HepG2 (cell line): ENCODE data around the gene PPP2R5C. TPM values are rescaled to one million over a fixed set of nuclear protein-coding genes. Genes with fewer than 3 reads are reported as not detected.

Source experiments
- BHLHE40 ChIP-seq: IDR thresholded peaks from 2 replicates; pipeline ENCODE4 v1.6.1; 2011; ENCODE audit warnings: low read length, improper control_type of control experiment
- CHD4 ChIP-seq: fragments of 200-600 bp; sonication (generic); IDR thresholded peaks from 2 replicates; pipeline ENCODE4 v1.7.0; 2017; ENCODE audit warnings: mild to moderate bottlenecking, low read length, borderline replicate concordance
- GMEB2 ChIP-seq: IDR thresholded peaks from 2 replicates; pipeline ENCODE4 v1.6.1; 2016; ENCODE audit warnings: missing biosample characterization, missing genetic modification reagents, low read depth
- HOXA5 ChIP-seq: sonication (generic); formaldehyde crosslinking; IDR thresholded peaks from 2 replicates; pipeline ENCODE4 v1.4.0; 2020; ENCODE audit warnings: missing genetic modification reagents
- KLF13 ChIP-seq: sonication (generic); formaldehyde crosslinking; IDR thresholded peaks from 2 replicates; pipeline ENCODE4 v1.4.0; 2020; ENCODE audit warnings: mild to moderate bottlenecking, missing genetic modification reagents
- NR0B2 ChIP-seq: sonication (generic); formaldehyde crosslinking; IDR thresholded peaks from 2 replicates; pipeline ENCODE4 v1.4.0; 2020; ENCODE audit warnings: mild to moderate bottlenecking, missing genetic modification reagents
- RAD51 ChIP-seq: fragments of 450-650 bp; IDR thresholded peaks from 2 replicates; pipeline ENCODE4 v1.6.1; 2016; ENCODE audit warnings: borderline replicate concordance
- SP2 ChIP-seq: sonication (generic); formaldehyde crosslinking; IDR thresholded peaks from 2 replicates; pipeline ENCODE4 v1.5.1; 2020; ENCODE audit warnings: mild to moderate bottlenecking, missing genetic modification reagents
- TBP ChIP-seq: sonication (generic); formaldehyde crosslinking; IDR thresholded peaks from 2 replicates; pipeline ENCODE4 v1.5.0; 2020; ENCODE audit warnings: missing genetic modification reagents
- ZNF20 ChIP-seq: sonication (generic); formaldehyde crosslinking; IDR thresholded peaks from 2 replicates; pipeline ENCODE4 v1.4.0; 2020; ENCODE audit warnings: mild to moderate bottlenecking, moderate library complexity, missing genetic modification reagents
- ZSCAN21 ChIP-seq: sonication (generic); formaldehyde crosslinking; IDR thresholded peaks from 2 replicates; pipeline ENCODE4 v1.8.0; 2022; ENCODE audit warnings: mild to moderate bottlenecking, missing genetic modification reagents, moderate library complexity, borderline replicate concordance
- polyA plus RNA-seq, 8 experiments: library from polyadenylated mRNA; depleted of rRNA in 3 of 8; stranded (reverse) in 7 of 8; unstranded in 1 of 8; fragments of >200 nt; fragmentation: Illumina TruSeq in 4 of 8; extraction: Trizol in 4 of 8; gene quantifications; 2 replicates each; pipeline versions ENCODE4 v1.2.1 to v1.2.3, GENCODE V29; 2011 to 2016; ENCODE audit warnings: low read depth in 4 of 8, missing spikeins in 1 of 8, mixed read lengths in 1 of 8; ENCODE audit not compliant: insufficient read depth in 1 of 8
- total RNA-seq, 5 experiments: library from RNA; depleted of rRNA; stranded (reverse); fragments of >200 nt; fragmentation: Illumina TruSeq; extraction: Trizol; gene quantifications; 2 replicates each; pipeline ENCODE4 v1.2.3, GENCODE V29; 2016; ENCODE audit warnings: low read depth in 1 of 5
- TF ChIP-seq, protein P1 (sequence below): sonication (generic); formaldehyde crosslinking; IDR thresholded peaks from 2 replicates; pipeline ENCODE4 v1.4.0; 2020; ENCODE audit warnings: missing genetic modification reagents, mild to moderate bottlenecking, borderline replicate concordance
- TF ChIP-seq, protein P2 (sequence below): sonication (generic); formaldehyde crosslinking; IDR thresholded peaks from 2 replicates; pipeline ENCODE4 v1.8.0; 2022; ENCODE audit warnings: missing genetic modification reagents, mild to moderate bottlenecking, moderate library complexity, borderline replicate concordance
- TF ChIP-seq, protein P3 (sequence below): sonication (generic); formaldehyde crosslinking; IDR thresholded peaks from 2 replicates; pipeline ENCODE4; 2020; ENCODE audit warnings: missing genetic modification reagents, mild to moderate bottlenecking, borderline replicate concordance
- TF ChIP-seq, protein P4 (sequence below): sonication (generic); formaldehyde crosslinking; IDR thresholded peaks from 2 replicates; pipeline ENCODE4 v1.4.0; 2020; ENCODE audit warnings: missing genetic modification reagents

The PPP2R5C gene
- total and polyA plus RNA-seq, 2 of the 13 experiments (the other 11 are each of a cell fraction or from before 2014, with no cell fraction given) = 74.3 to 78.5 TPM

DNA sequence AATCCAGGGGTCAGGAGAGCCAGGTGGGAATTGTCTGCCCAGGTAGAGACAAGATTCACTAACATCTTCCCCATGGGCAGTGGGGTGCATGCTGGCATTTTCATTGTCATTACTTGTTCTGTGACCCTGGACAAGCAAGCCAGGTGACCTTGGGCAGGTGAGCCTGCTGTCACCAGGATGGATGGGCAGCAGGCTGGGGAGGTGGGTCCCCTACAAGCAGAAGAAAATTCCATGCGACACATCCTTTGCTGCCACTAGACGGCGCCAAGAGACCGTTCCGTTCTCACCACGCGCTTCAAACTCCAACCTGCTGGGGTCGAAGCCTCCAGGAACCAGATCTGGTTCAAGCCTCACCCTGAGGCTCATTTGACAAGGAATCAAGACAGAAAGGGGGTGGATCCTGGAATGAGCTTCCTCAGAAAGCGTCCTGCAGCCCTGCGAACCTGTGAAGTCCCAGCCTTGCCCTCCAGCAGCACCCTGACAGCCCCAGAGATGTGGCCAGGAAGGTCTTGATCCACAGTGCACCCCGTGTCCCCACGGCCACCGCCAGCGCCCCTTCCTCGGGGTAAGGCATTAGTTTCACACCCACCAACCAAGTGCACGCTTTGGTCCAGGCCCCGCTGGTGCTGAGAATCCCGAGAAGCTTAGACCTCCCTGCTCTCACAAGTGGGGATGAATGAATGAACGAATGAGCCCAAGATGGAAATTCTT is 199.7 kb downstream of the PPP2R5C start (continued):
- TF ChIP-seq, protein P1, sequence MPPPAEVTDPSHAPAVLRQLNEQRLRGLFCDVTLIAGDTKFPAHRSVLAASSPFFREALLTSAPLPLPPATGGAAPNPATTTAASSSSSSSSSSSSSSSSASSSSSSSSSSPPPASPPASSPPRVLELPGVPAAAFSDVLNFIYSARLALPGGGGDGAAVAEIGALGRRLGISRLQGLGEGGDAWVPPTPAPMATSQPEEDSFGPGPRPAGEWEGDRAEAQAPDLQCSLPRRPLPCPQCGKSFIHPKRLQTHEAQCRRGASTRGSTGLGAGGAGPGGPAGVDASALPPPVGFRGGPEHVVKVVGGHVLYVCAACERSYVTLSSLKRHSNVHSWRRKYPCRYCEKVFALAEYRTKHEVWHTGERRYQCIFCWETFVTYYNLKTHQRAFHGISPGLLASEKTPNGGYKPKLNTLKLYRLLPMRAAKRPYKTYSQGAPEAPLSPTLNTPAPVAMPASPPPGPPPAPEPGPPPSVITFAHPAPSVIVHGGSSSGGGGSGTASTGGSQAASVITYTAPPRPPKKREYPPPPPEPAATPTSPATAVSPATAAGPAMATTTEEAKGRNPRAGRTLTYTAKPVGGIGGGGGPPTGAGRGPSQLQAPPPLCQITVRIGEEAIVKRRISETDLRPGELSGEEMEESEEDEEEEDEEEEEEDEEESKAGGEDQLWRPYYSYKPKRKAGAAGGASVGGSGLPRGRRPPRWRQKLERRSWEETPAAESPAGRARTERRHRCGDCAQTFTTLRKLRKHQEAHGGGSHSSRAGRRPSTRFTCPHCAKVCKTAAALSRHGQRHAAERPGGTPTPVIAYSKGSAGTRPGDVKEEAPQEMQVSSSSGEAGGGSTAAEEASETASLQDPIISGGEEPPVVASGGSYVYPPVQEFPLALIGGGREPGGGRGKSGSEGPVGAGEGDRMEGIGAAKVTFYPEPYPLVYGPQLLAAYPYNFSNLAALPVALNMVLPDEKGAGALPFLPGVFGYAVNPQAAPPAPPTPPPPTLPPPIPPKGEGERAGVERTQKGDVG (CRISPR knock-in tag) = no peak
- no peak for TF ChIP-seq TBP (CRISPR knock-in tag)
- TF ChIP-seq, protein P2, sequence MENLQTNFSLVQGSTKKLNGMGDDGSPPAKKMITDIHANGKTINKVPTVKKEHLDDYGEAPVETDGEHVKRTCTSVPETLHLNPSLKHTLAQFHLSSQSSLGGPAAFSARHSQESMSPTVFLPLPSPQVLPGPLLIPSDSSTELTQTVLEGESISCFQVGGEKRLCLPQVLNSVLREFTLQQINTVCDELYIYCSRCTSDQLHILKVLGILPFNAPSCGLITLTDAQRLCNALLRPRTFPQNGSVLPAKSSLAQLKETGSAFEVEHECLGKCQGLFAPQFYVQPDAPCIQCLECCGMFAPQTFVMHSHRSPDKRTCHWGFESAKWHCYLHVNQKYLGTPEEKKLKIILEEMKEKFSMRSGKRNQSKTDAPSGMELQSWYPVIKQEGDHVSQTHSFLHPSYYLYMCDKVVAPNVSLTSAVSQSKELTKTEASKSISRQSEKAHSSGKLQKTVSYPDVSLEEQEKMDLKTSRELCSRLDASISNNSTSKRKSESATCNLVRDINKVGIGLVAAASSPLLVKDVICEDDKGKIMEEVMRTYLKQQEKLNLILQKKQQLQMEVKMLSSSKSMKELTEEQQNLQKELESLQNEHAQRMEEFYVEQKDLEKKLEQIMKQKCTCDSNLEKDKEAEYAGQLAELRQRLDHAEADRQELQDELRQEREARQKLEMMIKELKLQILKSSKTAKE (CRISPR knock-in tag) = no peak
- no peak for TF ChIP-seq GMEB2
- TF ChIP-seq, protein P3, sequence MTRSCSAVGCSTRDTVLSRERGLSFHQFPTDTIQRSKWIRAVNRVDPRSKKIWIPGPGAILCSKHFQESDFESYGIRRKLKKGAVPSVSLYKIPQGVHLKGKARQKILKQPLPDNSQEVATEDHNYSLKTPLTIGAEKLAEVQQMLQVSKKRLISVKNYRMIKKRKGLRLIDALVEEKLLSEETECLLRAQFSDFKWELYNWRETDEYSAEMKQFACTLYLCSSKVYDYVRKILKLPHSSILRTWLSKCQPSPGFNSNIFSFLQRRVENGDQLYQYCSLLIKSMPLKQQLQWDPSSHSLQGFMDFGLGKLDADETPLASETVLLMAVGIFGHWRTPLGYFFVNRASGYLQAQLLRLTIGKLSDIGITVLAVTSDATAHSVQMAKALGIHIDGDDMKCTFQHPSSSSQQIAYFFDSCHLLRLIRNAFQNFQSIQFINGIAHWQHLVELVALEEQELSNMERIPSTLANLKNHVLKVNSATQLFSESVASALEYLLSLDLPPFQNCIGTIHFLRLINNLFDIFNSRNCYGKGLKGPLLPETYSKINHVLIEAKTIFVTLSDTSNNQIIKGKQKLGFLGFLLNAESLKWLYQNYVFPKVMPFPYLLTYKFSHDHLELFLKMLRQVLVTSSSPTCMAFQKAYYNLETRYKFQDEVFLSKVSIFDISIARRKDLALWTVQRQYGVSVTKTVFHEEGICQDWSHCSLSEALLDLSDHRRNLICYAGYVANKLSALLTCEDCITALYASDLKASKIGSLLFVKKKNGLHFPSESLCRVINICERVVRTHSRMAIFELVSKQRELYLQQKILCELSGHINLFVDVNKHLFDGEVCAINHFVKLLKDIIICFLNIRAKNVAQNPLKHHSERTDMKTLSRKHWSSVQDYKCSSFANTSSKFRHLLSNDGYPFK (CRISPR knock-in tag) = no peak
- TF ChIP-seq NR0B2 (CRISPR knock-in tag) = peak; percentile 65; the same call in 1 of the 2 replicates
- no peak for TF ChIP-seq CHD4
- TF ChIP-seq ZNF20 (CRISPR knock-in tag) = no peak
- TF ChIP-seq RAD51 = no peak
- TF ChIP-seq KLF13 (CRISPR knock-in tag) = no peak
- 0 out of 2 replicates have a peak, but pooled peaks have one; percentile 51 for TF ChIP-seq ZSCAN21 (CRISPR knock-in tag)
- peak; percentile 45; the same call in 1 of the 2 replicates for TF ChIP-seq HOXA5 (CRISPR knock-in tag)
- TF ChIP-seq, protein P4, sequence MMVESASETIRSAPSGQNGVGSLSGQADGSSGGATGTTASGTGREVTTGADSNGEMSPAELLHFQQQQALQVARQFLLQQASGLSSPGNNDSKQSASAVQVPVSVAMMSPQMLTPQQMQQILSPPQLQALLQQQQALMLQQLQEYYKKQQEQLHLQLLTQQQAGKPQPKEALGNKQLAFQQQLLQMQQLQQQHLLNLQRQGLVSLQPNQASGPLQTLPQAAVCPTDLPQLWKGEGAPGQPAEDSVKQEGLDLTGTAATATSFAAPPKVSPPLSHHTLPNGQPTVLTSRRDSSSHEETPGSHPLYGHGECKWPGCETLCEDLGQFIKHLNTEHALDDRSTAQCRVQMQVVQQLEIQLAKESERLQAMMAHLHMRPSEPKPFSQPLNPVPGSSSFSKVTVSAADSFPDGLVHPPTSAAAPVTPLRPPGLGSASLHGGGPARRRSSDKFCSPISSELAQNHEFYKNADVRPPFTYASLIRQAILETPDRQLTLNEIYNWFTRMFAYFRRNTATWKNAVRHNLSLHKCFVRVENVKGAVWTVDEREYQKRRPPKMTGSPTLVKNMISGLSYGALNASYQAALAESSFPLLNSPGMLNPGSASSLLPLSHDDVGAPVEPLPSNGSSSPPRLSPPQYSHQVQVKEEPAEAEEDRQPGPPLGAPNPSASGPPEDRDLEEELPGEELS (CRISPR knock-in tag) = peak; percentile 19; the same call in 1 of the 2 replicates
- TF ChIP-seq BHLHE40 = 0 out of 2 replicates have a peak, but pooled peaks have one; percentile 25
- TF ChIP-seq SP2 (CRISPR knock-in tag) = no peak
